Measurements from ENCODE around the gene PLB1.

GRCh38 chr2:28567061-28567471 lies 71.2 kb downstream of the PLB1 start:
- TF ChIP-seq ESRRA (IDR thresholded peaks at IDR 0.05; ENCODE audit: borderline replicate concordance, low read depth) (no peak), SREBF1 (IDR thresholded peaks at IDR 0.05; ENCODE audit: borderline replicate concordance, low read depth, low read length) (no peak), RBM39 (optimal IDR thresholded peaks at IDR 0.05; ENCODE audit: low read depth, low read length) (no peak), NBN (IDR thresholded peaks at IDR 0.05; ENCODE audit: low read depth) (no peak)

All from K562 (cell line).